Heart right ventricle (tissue), 16 donors: ENCODE measurements around the gene KLHL4. TPM values are rescaled to one million over a fixed set of nuclear protein-coding genes. Genes with fewer than 3 reads are reported as not detected.
"Not testable (repeated sequence)": the region's sequence is repeated elsewhere in the genome, so short reads cannot be mapped to it uniquely, and the experiment has no call there.

Experiments
- ATAC-seq, 8 donors: fragments of 200-7000 bp; cut with Tn5 transposase; one replicate each; pipeline ENCODE4 v1.9.1; 2020; ENCODE audit warnings: mild to moderate bottlenecking in 8 of 8, moderate library complexity in 8 of 8, moderate number of reproducible peaks in 1 of 8
- DNase-seq, 2 donors: peaks; one replicate each; pipeline ENCODE4 v3.0.0-alpha.2; 2020
- H3K27ac ChIP-seq, 10 donors: fragments of 200-600 bp; sonication (generic) in 2 of 10; one replicate each; pipeline versions ENCODE4 v1.5.0 to v1.8.0; 2020 to 2022; ENCODE audit warnings: mild to moderate bottlenecking in 3 of 10
- H3K27me3 ChIP-seq, 7 donors: fragments of 200-600 bp; one replicate each; pipeline ENCODE4 v1.8.0; 2021 to 2022; ENCODE audit warnings: mild to moderate bottlenecking in 2 of 7
- H3K36me3 ChIP-seq, 9 donors: fragments of 200-600 bp; sonication (generic) in 1 of 9; one replicate each; pipeline versions ENCODE4 v1.5.0 to v1.8.0; 2020 to 2022; ENCODE audit warnings: mild to moderate bottlenecking in 2 of 9
- H3K4me1 ChIP-seq, 9 donors: fragments of 200-600 bp; sonication (generic) in 1 of 9; one replicate each; pipeline versions ENCODE4 v1.5.0 to v1.8.0; 2020 to 2022; ENCODE audit warnings: mild to moderate bottlenecking in 4 of 9
- H3K4me3 ChIP-seq, 10 donors: fragments of 200-600 bp; sonication (generic) in 2 of 10; one replicate each; pipeline versions ENCODE4 v1.5.0 to v1.8.0; 2020 to 2022; ENCODE audit warnings: mild to moderate bottlenecking in 7 of 10, moderate library complexity in 2 of 10
- H3K9me3 ChIP-seq, 11 donors: fragments of 200-600 bp in 10 of 11; sonication (generic) in 2 of 11; one replicate each; pipeline versions ENCODE4 v1.5.0 to v1.8.0; 2013 to 2022; ENCODE audit warnings: mild to moderate bottlenecking in 2 of 11, control low read depth in 1 of 11, moderate library complexity in 1 of 11
- WGBS, 2 donors: extraction: QIAGEN DNeasy Blood & Tissue Kit; methylation state at CpG; one replicate each; pipeline ENCODE4 v1.1.7; 2013; ENCODE audit warnings: inconsistent platforms in 1 of 2; 5-methylcytosine and 5-hydroxymethylcytosine counted together
- intact Hi-C, 10 donors: fragments of 100-400 bp; cut with DNase I; formaldehyde crosslinking; loops; one replicate each; pipeline versions ENCODE4 v1.11.1 to v1.14.2; 2022
- long read RNA-seq, 3 donors: library from polyadenylated mRNA; unstranded; transcript quantifications; one replicate each; pipeline ENCODE4 v2.0.0, GENCODE V29; 2020 to 2021
- polyA plus RNA-seq, 2 donors: library from polyadenylated mRNA; stranded (reverse); fragments of 200-250 nt; gene quantifications; one replicate each; pipeline ENCODE4 v1.2.3, GENCODE V29; 2013
- total RNA-seq, 10 donors: library from RNA; stranded (reverse); fragmentation: NEBNext Ultra II Directional in 3 of 10; extraction: Animal tissue kit (Norgen Biotek cat#: 25700) in 3 of 10; gene quantifications; one replicate each; pipeline versions ENCODE4 v1.2.1 to v1.2.4, GENCODE V29; 2021 to 2023
- TF ChIP-seq, protein P1 (sequence below), 9 donors: fragments of 200-600 bp; sonication (generic) in 2 of 9; IDR thresholded peaks; one replicate each; pipeline versions ENCODE4 v1.5.0 to v1.8.0; 2021 to 2022; ENCODE audit warnings: antibody characterized with exemption in 9 of 9, mild to moderate bottlenecking in 5 of 9, moderate library complexity in 1 of 9
- donor health status: Arrhythmogenic right ventricular cardiomyopathy.
- donor health status: ischemic (EF 13 %, LVEDD 7.1; RV severe dilation, severe dysfunction).
- donor health status: healthy with polysubstance abuse.
- donor health status: DM: no; HTN: yes; CAD: no.
- donor health status: DM: no; HTN: no; CAD: no.
- donor health status: ischemic (EF 25% LVEDD 6.9; RV normal size, moderate dysfunction).
- donor health status: ischemic (EF 25% LVEDD 5.7; RV mildly dilated, moderate dysfunction).
- donor health status: healthy.
- donor health status: DM: yes; HTN: yes; CAD: no.
- donor health status: Ischemic cardiomyopathy.
- donor health status: ischemic (EF 35%, LVEDD 5.7; RV mildly dilated, moderate dysfunction).
- donor health status: nonischemic (EF 11% LVEDD 7.7; RV severe dilation, severe dysfunction).
- donor health status: DM: yes; HTN: yes; CAD: no.
- donor health status: PGD.
- donor health status: ischemic (EF 29% LVEDD 5.4; RV normal size, mild dysfunction).
- donor health status: nonischemic (EF 23%, LVEDD 6.1; RV moderate dilation, normal function).

The KLHL4 gene
- total RNA-seq (1 to 10 TPM in 7 of 10 donors, under 1 TPM in 3; 0.56 to 2.5 (median 1.2) TPM), polyA plus RNA-seq (under 1 TPM; 0.15 to 0.59 TPM)
- long read RNA-seq, donor 1: 0 reads
- long read RNA-seq, donor 2, full-length matches to known transcripts: 1 of 1 reads
- long read RNA-seq, donor 2, partial matches to known transcripts: 0 of 1 reads
- long read RNA-seq, donor 2, other reads (novel, unspliced or antisense): 0 of 1 reads
- long read RNA-seq, donor 3, full-length matches to known transcripts: 2 of 3 reads
- long read RNA-seq, donor 3, partial matches to known transcripts: 1 of 3 reads
- long read RNA-seq, donor 3, other reads (novel, unspliced or antisense): 0 of 3 reads

GRCh38 chrX:87517571-87518141, at the start of gene KLHL4:
TSS of gene KLHL4 (plus strand) at chrX:87517802. CDS start at chrX:87517894, 92 bp downstream.
- TF ChIP-seq, protein P1, sequence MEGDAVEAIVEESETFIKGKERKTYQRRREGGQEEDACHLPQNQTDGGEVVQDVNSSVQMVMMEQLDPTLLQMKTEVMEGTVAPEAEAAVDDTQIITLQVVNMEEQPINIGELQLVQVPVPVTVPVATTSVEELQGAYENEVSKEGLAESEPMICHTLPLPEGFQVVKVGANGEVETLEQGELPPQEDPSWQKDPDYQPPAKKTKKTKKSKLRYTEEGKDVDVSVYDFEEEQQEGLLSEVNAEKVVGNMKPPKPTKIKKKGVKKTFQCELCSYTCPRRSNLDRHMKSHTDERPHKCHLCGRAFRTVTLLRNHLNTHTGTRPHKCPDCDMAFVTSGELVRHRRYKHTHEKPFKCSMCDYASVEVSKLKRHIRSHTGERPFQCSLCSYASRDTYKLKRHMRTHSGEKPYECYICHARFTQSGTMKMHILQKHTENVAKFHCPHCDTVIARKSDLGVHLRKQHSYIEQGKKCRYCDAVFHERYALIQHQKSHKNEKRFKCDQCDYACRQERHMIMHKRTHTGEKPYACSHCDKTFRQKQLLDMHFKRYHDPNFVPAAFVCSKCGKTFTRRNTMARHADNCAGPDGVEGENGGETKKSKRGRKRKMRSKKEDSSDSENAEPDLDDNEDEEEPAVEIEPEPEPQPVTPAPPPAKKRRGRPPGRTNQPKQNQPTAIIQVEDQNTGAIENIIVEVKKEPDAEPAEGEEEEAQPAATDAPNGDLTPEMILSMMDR (IDR thresholded peaks at IDR 0.05): no peak
- intact Hi-C loops: no loop called here
- H3K9me3 ChIP-seq: no peaks in the 10 kb centered on the region
- DNase-seq (peak in 1 of 2 donors; percentile 28), ATAC-seq (peak in 7 of 8 donors; percentile 69 to 93 (median 82))
- H3K27me3 ChIP-seq: peaks cover 0 to 25% (median 0%) of the 10 kb centered on the region in 7 donors
- 0% methylated on average over 8 of the region's 8 CpGs for whole genome bisulfite sequencing, 2 donors
- no peaks in the 10 kb centered on the region for H3K36me3 ChIP-seq
- peaks cover 0 to 4% (median 0%) of the 10 kb centered on the region in 9 donors for H3K4me1 ChIP-seq
- peak within 1 kb of the TSS in 8 of 10 donors; percentile 17 to 75 (median 48) for H3K27ac ChIP-seq
- peak within 1 kb of the TSS; percentile 18 to 57 (median 43) for H3K4me3 ChIP-seq

GRCh38 chrX:87468941-87469340, 48.7 kb upstream of the KLHL4 start:
- intact Hi-C loops: no loop called here
- TF ChIP-seq, protein P1 (IDR thresholded peaks at IDR 0.05): no peak
- no peak overlapping the region for H3K27ac ChIP-seq
- no peaks in the 10 kb centered on the region for H3K27me3 ChIP-seq
- ATAC-seq: no peak
- H3K4me1 ChIP-seq: no peaks in the 10 kb centered on the region
- no peaks in the 10 kb centered on the region for H3K36me3 ChIP-seq
- no peak for DNase-seq
- H3K9me3 ChIP-seq: peaks cover 0 to 22% (median 0%) of the 10 kb centered on the region in 11 donors
- no peak overlapping the region for H3K4me3 ChIP-seq
- 21 to 24% methylated on average over 2 of the region's 2 CpGs for WGBS, 2 donors

DNA sequence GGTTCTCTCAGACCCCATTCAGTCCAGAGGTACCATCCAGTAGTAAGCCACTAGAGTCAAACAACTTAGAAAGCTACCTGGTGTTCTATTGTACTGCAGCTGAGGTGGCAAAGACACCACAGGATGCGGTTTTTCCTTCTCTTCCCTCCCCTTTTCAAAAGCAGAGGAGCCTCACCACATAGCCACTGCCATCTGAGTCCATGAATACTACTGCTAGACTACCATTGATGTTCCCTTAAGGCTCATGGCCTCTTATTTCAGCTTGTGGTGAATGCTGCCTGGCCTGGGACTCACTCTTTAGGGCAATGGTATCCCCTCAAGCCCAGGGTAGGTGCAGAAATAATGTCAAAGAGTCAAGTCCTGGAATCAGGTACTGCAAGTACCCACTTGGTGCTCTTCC, 41.8 kb upstream of the KLHL4 start:
- TF ChIP-seq, protein P1 (IDR thresholded peaks at IDR 0.05): no peak
- Histone ChIP-seq H3K9me3 (peaks cover 0 to 13% (median 0%) of the 10 kb centered on the region in 11 donors), H3K4me1 (no peaks in the 10 kb centered on the region), H3K36me3 (no peaks in the 10 kb centered on the region), H3K27me3 (no peaks in the 10 kb centered on the region), H3K27ac (no peak overlapping the region), H3K4me3 (no peak overlapping the region)
- WGBS, 2 donors: 63 to 70% methylated on average over 1 of the region's 1 CpG
- intact Hi-C loops: no loop called here
- ATAC-seq (no peak), DNase-seq (no peak)

- 95 to 97% methylated on average over 9 to 16 of the region's 16 CpGs for WGBS, 2 donors
- intact Hi-C loops, H3K4me3 ChIP-seq, H3K9me3 ChIP-seq, H3K4me1 ChIP-seq, H3K27ac ChIP-seq, ATAC-seq, H3K36me3 ChIP-seq, DNase-seq, H3K27me3 ChIP-seq: not testable (repeated sequence)
Measured at GRCh38 chrX:87478703-87479102, 38.9 kb upstream of the KLHL4 start.

- DNase-seq (no peak), ATAC-seq (no peak)
- Histone ChIP-seq H3K4me1 (no peaks in the 10 kb centered on the region), H3K9me3 (no peaks in the 10 kb centered on the region), H3K27me3 (peaks cover 0 to 5% (median 0%) of the 10 kb centered on the region in 7 donors), H3K27ac (no peak overlapping the region), H3K4me3 (no peak overlapping the region), H3K36me3 (no peaks in the 10 kb centered on the region)
- 82 to 89% methylated on average over 2 of the region's 2 CpGs for WGBS, 2 donors
- TF ChIP-seq, protein P1 (IDR thresholded peaks at IDR 0.05): no peak
- intact Hi-C loops: no loop called here
Measured at GRCh38 chrX:87489071-87489470, 28.5 kb upstream of the KLHL4 start.
